ENCODE data around the gene ACCS.

The ACCS gene

DNA sequence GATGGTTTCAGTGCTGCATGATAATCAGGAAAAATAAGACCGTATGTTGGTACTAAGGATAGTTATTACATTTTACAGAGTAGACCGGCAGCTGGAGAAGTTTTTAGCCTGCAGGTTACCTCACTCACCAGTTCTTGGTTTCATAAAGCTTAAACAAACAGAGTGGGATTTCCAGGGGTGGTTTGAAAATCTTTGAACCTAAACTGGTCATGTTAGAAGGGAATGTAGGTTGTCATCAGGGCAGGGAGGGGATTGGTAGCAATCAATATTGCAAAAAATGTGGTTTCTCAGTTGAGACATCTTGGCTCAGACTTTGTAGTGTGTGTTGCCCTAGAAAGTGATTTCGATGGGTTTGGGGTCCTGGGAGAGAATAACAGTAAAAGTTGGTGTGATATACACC is 46.9 kb downstream of the ACCS start:
- no peak for TF ChIP-seq CTCF (conservative IDR thresholded peaks at IDR 0.05; ENCODE audit: low read length)
- no peak for DNase-seq (ENCODE audit: low read depth)

GRCh38 chr11:44113572-44113971 is 47.5 kb downstream of the ACCS start:
- TF ChIP-seq CTCF (conservative IDR thresholded peaks at IDR 0.05; ENCODE audit: low read length) = no peak
- H3K4me3 ChIP-seq (ENCODE audit: low read length) = no peak overlapping the region
- DNase-seq (ENCODE audit: low read depth) = no peak

More for the DNA sequence above, 46.9 kb downstream of the ACCS start:
- no peak overlapping the region for H3K4me3 ChIP-seq (ENCODE audit: low read length)

GRCh38 chr11:44116234-44116830 is 50.3 kb downstream of the ACCS start:
- H3K4me3 ChIP-seq (ENCODE audit: low read length) = no peak overlapping the region
- no peak for DNase-seq (ENCODE audit: low read depth)
- no peak for TF ChIP-seq CTCF (conservative IDR thresholded peaks at IDR 0.05; ENCODE audit: low read length)

DNA sequence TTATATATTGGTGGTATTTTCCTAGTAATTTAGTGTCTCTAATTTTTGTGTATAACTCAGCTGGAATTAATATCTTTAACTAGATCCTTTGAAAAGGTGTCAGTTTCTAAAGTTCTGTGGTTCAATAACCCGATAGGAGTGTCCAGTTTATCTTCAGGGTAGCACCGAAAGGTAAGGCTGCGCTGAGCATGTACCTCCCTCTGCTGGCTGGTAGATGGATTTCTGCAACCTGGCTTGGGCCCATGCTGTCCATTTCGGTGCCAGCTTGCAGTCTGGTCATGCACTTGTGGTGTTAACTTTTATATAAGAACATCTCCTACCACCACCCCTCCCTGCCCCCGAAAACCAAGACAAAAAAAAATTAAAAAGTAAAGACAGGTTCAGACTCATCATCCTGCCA is 54.1 kb downstream of the ACCS start:
- no peak overlapping the region for H3K4me3 ChIP-seq (ENCODE audit: low read length)
- DNase-seq (ENCODE audit: low read depth) = no peak
- peak; percentile 29 for TF ChIP-seq CTCF (conservative IDR thresholded peaks at IDR 0.05; ENCODE audit: low read length)

- no peak for TF ChIP-seq CTCF (conservative IDR thresholded peaks at IDR 0.05; ENCODE audit: low read length)
- H3K4me3 ChIP-seq (ENCODE audit: low read length) = no peak overlapping the region
- no peak for DNase-seq (ENCODE audit: low read depth)
Observed at GRCh38 chr11:44125598-44125997, 59.5 kb downstream of the ACCS start.

DNA sequence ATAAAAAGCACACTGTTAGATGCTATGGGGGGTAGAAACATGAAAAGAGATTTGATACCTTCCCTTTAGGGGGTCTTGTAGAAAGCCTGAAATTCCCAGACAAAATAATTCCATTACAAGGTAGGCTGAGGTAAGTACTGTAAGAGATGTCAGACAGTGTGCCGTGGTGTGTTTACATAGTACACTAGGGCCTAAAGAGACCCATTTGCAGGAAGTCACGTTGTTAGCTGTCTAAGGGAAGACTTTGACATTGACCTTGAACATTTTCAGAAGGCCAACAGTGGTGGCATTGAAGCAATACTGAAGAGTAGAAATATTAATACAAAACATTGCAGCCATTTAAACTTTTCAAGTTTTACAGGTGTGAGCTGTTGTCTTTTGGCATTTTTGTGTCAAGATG is 60.2 kb downstream of the ACCS start:
- no peak for DNase-seq (ENCODE audit: low read depth)
- H3K4me3 ChIP-seq (ENCODE audit: low read length) = no peak overlapping the region
- TF ChIP-seq CTCF (conservative IDR thresholded peaks at IDR 0.05; ENCODE audit: low read length) = no peak

- no peak for TF ChIP-seq CTCF (conservative IDR thresholded peaks at IDR 0.05; ENCODE audit: low read length)
- H3K4me3 ChIP-seq (ENCODE audit: low read length) = no peak overlapping the region
- no peak for DNase-seq (ENCODE audit: low read depth)
Observed at GRCh38 chr11:44127130-44127529, 61.1 kb downstream of the ACCS start.
